ENCODE measurements around the gene DPYD.

Gene DPYD

DNA sequence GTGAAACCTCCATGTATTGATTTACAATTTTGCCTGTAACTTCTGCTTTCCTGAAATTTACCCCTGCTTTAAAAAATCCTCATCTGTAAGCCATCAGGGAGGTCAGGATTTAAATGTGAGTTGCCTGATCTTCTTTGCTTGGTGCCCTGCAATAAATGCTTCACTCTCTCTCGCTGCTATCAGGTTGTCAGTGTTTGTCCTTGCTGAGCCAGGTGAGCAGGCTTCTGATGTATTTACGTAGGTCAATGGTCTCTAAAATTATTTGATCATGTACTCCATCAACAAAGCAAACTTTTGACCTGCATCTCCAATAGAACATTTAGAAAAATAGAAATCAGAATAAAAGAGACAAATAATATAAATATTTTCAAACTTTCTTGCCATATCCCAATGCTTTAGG, 453.4 kb downstream of the DPYD start:
- DNase-seq (ENCODE audit: insufficient read length, low spot score) (no peak), FAIRE-seq (no peak)

DNA sequence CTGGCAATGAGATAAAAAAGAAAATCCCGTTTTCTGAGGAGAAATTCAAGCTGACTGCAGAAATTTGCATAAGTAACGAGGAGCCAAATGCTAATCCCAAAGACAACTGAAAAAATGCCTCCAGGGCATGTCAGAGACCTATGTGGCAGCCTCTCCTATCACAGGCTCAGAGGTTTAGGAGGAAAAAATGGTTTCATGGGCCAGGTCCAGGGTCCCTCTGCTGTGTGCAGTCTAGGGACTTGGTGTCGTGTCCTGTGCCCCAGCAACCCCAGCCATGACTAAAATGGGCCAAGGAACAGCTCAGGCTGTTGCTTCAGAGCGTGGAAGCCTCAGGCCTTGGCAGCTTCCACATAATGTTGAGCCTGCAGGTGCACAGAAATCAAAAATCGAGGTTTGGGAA, 456.5 kb downstream of the DPYD start:
- FAIRE-seq: no peak
- DNase-seq (ENCODE audit: insufficient read length, low spot score): no peak

DNA sequence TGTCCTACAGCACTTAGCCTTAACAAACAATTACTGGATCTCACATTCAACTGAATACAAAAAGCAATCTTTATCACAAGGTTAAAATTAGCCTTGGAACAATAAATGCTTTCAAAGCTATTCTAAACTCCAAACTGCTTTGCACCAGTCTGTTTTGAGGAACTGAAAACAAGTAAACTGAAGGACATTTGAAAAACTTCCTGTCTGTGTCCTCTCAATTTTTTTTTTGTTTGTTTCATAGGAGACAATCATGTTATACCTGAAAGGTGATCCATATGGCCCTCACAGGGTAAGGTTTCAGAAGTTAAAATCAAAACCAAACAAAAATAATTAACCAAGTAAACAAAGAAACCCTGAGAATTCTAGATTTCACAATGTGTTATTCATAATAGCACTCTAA, 459.1 kb downstream of the DPYD start:
- FAIRE-seq (peak; percentile 94), DNase-seq (ENCODE audit: insufficient read length, low spot score) (peak; percentile 4)

DNA sequence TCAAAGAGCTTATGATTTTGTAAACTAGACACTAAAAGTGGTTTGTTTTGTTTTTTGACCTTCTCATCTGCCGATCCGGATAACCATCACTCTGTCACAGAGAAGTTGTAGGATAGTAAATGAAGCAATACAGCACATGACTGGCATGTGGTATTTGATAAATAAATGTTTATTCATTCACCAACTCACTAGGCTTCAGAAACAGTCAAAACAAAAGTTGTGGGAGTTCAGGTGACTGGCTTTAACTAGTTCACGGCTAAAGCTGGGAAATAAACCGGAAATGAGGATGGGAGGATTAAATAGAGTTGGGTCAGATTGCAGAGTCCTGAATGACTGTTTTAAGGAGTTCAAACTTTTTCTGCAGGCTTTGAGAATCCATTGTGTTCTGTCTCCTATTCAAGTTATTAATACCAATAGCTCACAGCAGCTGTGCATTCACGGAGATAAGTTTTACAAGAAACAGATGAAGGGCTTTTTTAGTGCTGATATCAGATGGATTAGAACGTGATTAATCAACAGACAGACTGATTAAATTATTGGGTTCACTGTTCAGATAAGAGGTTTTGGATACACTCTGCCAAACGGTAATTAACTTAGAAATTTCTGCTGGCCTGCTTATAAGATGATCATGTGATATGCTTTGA, 463.3 kb downstream of the DPYD start:
- DNase-seq (ENCODE audit: insufficient read length, low spot score) (no peak), FAIRE-seq (no peak)

DNA sequence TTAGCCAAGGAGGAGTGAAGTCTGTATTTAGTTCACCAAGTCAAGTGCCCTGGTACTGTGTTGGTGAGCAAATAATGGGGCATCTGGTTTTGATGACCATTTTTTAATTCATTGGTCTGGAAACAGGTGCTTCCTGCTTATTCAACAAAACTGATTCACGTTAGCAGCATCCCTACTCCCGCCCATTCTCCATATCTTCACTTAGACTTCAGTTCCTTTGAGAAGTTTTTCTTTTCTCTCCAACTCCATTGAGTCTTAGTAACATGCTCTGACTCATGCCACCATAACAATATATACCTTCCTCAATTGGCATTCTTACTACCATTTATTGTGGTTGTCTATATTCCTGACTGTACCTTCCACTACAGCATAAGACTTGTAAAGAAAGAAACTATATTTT, 468.9 kb downstream of the DPYD start:
- FAIRE-seq (no peak), DNase-seq (ENCODE audit: insufficient read length, low spot score) (no peak)

DNA sequence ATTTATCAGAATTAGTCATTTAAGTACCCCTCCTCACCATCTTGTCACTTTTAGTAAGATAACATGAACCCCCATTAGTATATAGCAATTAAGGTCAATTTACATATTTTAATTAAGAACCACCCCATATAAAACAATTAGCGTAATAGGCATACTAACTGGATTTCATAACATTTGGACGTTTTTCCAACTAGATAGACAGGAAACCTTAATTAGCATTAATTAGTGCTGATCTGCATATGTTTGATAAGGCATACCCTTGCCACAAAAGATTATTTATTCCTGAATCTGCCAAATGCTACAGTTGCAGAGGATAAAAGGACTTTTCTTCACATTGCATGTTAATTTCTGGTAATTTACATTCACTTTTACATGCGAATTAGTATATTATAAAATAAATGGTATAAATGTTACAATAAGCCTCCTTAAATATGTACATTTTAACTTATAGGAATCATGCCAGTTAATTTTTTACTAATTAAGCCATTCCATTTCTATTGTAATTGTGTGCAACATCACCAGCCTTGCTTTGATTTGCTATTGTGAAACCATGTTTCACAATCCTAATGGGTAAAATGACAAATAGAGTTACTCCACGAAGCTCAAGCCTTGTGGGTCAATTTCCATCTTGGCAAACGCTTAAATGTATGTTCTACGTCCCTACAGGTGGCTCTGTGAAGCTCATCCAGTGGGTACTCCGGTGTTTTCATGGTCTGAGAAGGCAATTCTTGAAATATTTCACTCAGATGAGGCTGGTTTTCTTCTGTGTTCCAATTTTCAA, 469.6 kb downstream of the DPYD start:
- FAIRE-seq (no peak), DNase-seq (ENCODE audit: insufficient read length, low spot score) (no peak)

DNA sequence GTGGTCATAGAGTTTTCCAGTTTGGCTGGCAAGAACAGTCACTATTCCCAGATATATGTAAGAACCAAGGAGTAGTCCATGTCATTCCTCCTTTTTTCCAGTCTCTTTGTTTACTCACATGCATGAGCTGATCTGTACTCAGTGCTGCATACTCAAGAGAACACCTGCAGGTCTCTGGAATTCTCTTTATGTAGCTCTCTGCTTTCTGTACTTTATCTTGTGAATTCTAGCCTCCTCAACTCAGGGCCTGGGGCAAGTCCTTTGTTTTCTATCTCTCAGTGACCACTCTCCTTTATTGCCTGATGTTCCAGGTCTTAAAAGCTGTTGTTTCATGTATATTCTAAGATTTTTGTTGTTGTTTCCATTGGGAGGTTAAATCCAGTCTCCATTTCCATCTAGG, 478.9 kb downstream of the DPYD start:
- FAIRE-seq: no peak

DNA sequence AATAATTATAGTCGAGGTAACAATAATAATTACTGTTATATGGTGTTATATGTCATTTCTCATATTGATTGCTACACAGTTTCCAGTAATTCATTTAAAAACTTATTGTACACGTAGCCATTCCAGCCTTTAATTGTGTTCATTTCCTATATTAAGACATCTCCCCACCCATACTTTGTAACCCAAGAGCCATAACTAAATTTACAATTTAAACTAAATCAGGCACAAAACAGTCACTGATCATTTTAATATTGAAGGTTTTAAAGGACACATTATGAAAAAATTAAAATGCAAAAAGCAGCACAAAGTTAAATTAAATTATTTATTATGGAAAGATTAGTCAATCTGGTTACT, 487.0 kb downstream of the DPYD start:
- FAIRE-seq (no peak), DNase-seq (ENCODE audit: insufficient read length, low spot score) (no peak)

More for the DNA sequence above, 478.9 kb downstream of the DPYD start:
- no peak for DNase-seq (ENCODE audit: insufficient read length, low spot score)

DNA sequence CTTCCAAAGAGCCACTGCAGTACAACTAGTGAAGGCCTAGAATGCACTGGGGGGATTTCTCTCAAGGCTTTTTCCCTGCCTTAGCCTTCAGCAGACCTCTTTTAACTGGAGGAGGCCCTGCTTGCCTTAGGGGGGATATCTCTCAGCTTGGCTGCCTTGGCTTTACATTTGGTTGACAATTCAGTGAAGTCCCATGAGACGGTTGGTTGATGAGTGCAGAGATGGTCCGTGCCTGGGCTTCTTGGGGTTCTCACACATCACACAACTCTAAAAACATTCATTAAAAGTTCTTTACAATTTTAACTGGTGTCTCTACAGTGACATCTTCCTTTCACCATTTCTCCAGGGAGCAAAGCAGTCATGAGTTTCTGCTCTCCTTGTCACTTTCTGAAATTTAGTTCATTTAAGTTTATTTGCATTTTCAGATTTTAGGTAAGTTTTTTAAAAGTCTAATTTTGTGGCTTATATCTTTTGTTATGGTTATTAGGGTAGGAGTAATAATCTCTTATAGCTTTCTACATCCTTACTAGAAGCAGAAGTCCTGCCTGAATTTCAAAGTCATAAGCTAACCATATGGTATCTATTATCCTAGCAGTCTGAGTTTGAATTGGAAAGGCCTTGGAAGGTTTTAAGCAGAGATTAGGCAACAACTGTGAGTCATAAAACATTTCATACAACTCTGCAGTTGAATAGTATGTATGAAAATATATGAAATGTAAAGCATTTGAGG, 487.6 kb downstream of the DPYD start:
- DNase-seq (ENCODE audit: insufficient read length, low spot score): no peak
- no peak for FAIRE-seq

DNA sequence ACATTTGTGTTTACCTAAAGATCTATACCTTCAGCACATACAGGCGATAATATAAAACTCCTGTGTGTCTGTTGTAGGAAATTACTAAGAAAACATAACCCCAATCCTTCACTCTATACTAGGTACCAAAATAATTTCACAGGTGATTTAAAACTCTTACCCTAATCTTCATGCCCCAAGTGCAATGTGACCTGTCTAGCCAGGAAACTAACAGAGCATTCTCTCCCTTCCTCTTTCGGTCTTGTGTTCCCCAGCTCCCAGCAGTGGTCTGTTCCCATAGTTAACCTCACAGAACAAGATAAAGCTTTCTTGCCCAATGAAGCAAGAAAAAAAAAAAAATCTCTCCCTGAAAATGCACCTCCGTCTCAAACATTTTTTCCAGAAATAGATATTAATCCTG, 493.5 kb downstream of the DPYD start:
- DNase-seq (ENCODE audit: insufficient read length, low spot score) (no peak), FAIRE-seq (no peak)

DNA sequence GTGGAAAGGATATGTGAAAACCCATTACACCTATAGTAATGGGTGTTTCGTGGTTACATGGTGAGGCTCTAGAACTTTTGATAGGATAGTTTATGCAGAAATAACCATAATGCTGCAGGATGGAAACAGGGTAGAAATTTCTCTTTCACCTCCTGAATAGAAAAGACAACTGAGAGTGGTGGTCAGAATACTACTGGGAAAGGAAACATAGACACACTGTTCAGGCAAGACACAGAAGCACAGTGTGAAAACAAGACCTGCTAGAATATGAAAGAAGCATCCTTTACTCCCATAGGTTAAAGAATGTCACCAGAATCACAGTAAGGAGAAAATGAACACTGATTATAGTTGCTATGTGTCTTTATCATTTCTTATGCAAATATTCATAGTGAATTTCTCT, 496.6 kb downstream of the DPYD start:
- no peak for FAIRE-seq

DNA sequence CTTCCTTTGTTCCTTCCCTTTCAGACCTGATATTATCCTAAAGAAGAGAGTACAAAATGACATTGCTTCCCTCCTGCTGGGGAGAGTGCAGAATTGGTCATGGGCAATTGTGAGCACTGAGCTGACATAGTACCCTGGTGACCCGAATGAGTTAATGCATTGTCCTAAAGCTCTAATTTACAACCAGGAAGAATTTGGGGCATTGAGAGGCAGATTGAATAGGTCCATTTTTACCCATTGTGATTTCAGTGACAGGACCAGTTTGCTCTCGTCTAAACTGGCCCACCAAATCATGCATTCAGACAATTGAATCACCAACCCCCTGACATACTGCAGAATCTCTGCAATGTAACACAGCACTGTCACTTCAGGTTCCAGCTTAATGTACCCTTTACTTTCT, 497.4 kb downstream of the DPYD start:
- DNase-seq (ENCODE audit: insufficient read length, low spot score) (no peak), FAIRE-seq (no peak)

More for the DNA sequence above, 496.6 kb downstream of the DPYD start:
- no peak for DNase-seq (ENCODE audit: insufficient read length, low spot score)

DNA sequence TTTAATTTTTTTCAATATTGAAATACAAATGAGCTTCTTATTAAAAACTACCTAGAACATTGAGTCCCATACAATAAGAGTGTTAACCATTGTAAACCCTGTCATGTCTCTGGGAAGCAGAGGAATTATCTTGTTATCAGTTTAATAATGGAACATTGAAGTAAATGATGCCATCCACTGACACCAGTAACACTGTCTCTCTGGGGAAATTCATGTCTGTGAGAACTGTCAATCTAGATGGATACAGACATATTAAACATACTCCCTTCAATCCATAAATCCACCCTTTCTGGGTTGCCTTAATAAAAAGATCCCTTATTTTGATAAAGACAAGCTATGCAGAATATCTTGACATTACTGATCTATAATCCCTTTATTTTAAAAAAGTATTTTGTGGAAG, 503.2 kb downstream of the DPYD start:
- no peak for DNase-seq (ENCODE audit: insufficient read length, low spot score)
- FAIRE-seq: no peak

DNA sequence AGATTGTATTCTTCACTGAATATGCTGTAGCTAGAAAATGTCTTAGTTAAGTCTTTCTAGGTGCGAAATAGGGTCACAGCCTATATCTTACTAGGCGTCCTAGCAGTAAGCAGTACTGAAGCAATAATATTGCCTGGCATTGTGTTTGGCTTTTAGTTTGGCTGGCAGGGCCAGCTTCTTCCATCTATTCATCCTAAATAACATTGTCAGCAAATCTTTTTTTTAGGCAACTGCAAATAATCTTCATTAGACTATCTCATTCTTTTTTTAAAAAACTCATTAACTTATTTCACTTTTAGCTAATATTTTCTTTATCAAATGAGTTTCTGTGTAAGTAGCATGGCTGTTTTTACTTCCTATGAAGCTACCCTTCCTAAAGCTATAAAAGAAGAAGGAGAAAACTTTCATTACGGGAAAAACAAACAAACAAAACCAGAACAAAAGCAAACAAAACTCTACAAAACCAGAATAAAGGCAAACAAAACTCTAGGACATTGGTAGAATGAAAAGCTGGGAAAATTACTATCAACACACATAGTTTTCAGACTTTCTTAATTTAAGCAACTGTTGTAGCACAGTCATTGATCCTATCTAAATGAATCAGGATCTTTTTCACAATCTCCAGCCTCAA, 506.0 kb downstream of the DPYD start:
- FAIRE-seq: no peak
- DNase-seq (ENCODE audit: insufficient read length, low spot score): no peak

DNA sequence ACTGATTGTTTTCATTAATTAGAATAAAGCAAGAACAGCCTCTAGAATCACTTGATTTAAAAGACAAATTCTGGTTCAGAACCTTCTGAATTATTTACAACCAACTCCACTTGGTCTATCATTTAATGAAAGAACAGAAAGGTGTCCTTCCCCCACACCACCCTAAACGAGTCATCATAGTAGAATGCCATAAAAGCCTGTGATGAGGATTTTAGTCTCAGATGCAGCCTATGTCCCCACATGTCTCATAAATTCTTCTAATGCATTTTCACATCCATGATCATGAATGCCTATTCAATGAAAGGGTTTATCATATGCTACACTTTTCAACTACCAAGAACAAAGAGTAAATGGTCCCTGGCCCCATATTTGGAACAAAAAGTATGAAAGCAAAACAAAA, 508.1 kb downstream of the DPYD start:
- FAIRE-seq: no peak
- no peak for DNase-seq (ENCODE audit: insufficient read length, low spot score)

DNA sequence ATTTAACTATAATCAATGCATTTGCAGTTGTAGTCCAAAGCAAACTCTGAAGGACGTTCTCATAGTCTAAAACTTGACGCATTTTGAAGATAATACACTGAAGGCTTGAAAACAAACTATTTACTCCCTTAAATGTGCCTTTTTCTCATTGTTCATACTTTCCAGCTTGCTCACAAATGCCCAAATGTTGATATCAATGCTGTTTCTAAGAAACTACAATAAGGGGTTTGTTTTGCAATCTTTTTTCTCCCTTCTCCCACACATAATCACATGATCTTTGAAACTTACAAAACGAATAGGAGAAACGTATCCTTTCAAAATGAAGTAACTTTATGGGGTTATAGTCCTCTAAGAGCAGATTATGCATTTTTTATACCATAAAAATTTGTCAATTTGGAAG, 508.7 kb downstream of the DPYD start:
- FAIRE-seq (no peak), DNase-seq (ENCODE audit: insufficient read length, low spot score) (no peak)

DNA sequence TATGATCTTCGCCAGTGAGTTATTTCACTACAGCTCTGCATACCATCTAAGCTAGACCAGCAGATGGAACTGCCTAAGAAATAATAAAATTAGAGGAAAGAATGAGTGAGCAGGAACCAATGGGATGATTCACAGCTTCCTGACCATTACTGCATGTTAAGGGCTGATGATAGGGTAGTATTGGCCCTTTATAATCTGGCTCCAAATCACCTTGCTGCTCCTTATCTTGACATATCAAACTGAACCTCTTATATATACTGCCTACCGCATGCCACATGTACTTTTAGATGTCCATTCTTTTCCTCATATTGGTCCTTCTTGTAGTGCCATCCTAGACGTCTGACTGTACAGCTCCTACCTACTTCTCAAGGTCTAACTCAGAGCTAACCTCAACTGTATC, 524.4 kb downstream of the DPYD start:
- DNase-seq (ENCODE audit: insufficient read length, low spot score) (no peak), FAIRE-seq (no peak)

DNA sequence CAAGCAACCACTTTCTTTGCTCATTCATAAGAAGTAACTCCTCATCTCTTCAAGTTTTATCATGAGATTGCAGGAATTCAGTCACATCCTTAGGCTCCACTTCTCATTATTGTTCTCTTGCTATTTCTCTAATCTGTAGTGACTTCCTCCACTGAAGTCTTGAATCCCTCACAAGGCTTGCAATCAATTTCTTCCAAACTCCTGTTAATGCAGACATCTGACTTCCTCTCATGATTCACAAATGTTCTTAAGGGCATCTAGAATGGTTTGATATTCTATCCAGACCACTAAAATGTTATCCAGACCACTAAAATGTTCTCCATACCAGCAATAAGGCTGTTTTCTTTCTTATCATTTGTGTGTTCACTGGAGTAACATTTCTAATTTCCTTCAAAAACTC, 528.1 kb downstream of the DPYD start:
- FAIRE-seq (no peak), DNase-seq (ENCODE audit: insufficient read length, low spot score) (no peak)

DNA sequence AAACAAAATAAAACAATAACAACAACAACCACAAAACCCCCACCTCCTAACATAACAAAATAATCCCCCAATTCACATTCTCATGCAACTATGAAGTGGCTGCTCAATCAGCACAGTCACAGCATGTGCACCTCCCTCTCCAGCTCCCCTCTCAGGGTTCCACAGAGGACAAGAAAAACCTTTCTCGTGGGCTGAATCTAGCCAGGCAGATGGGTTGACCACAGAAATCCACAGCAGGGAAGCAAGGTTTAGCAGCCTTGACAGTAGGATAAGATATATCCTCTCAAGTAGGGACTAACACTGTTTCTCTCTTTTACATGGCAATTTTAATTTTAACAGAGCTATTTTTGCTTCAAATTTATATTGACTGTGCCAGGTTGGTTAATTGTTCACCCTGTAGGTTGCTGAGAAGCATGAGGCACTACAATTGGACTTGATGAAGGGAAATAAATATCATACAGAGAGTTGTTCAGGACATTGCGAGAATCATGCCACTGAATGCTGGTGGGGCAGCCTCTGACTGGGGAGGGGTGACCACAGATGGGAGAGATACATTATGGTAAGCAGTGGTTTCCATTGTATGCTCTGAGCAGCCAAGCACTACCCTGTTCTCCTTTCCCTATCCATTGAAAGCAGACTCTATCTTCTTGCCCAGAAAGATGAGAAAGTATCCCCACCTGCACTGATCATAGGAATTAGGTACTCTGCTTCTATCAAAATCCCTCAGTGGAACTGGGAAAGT, 535.1 kb downstream of the DPYD start:
- DNase-seq (ENCODE audit: insufficient read length, low spot score) (no peak), FAIRE-seq (no peak)

DNA sequence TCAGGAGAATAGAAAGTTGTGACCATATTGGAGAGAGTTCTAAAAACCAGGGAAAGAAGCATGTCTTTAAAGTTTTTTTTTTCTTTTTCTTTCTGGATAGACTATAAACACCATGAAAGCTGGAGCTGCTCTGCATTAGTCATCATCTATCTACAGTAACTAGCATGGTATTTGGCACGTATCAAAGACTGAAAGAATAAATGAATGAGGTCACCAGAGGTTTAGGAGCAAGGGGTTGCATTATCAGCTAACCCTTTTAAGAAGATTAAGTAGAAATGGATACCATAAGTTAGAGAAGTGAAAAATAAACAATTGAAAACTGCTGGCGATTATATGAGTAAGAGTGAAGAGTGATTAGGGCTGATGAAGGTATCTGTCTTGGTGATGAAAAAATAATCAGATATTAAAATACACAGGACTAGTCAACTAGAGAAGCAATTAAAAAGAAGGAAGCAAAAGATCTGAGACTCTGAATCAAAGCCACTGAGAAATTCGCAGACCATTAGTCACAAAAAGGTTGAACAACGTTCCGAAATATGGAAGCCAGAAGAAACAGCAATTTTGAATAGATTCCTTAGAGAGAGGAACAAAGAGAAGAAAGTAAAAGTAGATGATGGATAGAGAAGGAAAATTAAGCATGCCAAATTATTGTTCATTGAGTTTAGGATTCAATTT, 536.4 kb downstream of the DPYD start:
- DNase-seq (ENCODE audit: insufficient read length, low spot score) (no peak), FAIRE-seq (no peak)
